ENCODE measurements around the gene DMRTB1. TPM values are rescaled to one million over a fixed set of nuclear protein-coding genes. Genes with fewer than 3 reads are reported as not detected.

Gene DMRTB1
- polyA plus RNA-seq, 1 donor from 2014 or later: not detected

DNA sequence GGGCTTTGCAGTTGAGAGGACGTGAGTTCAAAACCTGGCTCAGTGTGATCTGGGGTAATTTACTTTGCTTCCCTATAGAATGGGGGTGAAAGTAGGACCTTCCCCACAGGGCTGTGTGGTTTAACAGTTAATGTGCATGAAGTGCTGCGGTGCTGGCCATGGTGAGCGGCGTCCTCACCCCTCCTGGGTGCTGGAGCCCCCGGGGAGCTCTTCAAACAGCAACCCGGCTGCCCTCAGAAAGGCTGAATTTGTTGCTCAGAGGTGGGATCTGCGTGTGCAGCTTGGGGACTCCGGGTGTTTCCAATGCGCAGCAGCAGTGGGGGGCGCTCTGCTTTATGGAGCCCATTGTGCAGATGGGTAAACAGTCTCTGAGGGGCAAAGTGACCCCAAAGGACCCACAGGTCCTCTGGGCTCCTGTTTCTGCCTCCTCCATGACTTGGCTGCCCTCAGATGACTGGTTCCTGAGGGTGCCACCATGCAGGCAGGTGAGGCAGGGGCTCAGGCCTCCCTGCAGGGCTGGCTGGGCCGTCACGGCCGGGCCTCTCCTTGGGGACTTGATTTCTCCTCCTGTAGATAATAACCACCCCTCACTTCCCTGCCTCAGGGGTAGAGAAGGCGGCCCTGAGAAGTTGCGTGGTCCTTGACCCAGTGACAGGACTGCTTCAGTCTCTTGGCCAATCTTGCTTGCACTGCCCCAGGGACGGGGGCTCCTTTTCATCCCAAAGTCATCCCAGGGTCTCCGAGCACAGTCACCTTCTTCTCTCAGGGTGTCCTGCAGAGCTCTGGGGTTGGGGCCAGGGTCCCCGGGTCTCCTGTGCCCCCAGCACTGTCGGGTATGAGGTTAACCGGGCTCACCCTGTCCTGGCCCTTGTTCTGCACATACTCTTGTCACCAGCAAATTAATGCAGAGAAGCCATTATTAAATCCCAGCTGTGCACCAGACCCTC, 40.3 kb downstream of the DMRTB1 start:
- Histone ChIP-seq H3F3A (ENCODE audit: insufficient read depth, low read length, poor library complexity, severe bottlenecking) (no peaks in the 10 kb centered on the region), H3K4me2 (ENCODE audit: low read length) (no peak overlapping the region), H4K20me1 (ENCODE audit: insufficient read depth) (no peaks in the 10 kb centered on the region), H3K79me2 (replicated peaks; ENCODE audit: insufficient read depth, low read length) (no peaks in the 10 kb centered on the region), H3K36me3 (ENCODE audit: insufficient read depth, low read length) (no peaks in the 10 kb centered on the region), H3K9me2 (ENCODE audit: insufficient read depth, low read length) (no peaks in the 10 kb centered on the region), H3K9me3 (ENCODE audit: low read length) (no peaks in the 10 kb centered on the region), H3K27me3 (ENCODE audit: insufficient read depth, low read depth, low read length) (no peaks in the 10 kb centered on the region), H3K27ac (ENCODE audit: low read length) (no peak overlapping the region), H3K4me3 (ENCODE audit: low read length) (no peak overlapping the region), H3K9ac (ENCODE audit: low read length) (no peak overlapping the region), H2AFZ (ENCODE audit: low read depth, low read length) (no peak overlapping the region)
- TF ChIP-seq, protein P1, sequence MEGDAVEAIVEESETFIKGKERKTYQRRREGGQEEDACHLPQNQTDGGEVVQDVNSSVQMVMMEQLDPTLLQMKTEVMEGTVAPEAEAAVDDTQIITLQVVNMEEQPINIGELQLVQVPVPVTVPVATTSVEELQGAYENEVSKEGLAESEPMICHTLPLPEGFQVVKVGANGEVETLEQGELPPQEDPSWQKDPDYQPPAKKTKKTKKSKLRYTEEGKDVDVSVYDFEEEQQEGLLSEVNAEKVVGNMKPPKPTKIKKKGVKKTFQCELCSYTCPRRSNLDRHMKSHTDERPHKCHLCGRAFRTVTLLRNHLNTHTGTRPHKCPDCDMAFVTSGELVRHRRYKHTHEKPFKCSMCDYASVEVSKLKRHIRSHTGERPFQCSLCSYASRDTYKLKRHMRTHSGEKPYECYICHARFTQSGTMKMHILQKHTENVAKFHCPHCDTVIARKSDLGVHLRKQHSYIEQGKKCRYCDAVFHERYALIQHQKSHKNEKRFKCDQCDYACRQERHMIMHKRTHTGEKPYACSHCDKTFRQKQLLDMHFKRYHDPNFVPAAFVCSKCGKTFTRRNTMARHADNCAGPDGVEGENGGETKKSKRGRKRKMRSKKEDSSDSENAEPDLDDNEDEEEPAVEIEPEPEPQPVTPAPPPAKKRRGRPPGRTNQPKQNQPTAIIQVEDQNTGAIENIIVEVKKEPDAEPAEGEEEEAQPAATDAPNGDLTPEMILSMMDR (IDR thresholded peaks at IDR 0.05; ENCODE audit: poor library complexity, severe bottlenecking): no peak
- TF ChIP-seq EZH2 (IDR thresholded peaks at IDR 0.05; ENCODE audit: borderline replicate concordance, insufficient read depth, low read length, poor library complexity, severe bottlenecking): no peak
- TF ChIP-seq MXI1 (conservative IDR thresholded peaks at IDR 0.05; ENCODE audit: poor library complexity, severe bottlenecking): no peak
- TF ChIP-seq, protein P2, sequence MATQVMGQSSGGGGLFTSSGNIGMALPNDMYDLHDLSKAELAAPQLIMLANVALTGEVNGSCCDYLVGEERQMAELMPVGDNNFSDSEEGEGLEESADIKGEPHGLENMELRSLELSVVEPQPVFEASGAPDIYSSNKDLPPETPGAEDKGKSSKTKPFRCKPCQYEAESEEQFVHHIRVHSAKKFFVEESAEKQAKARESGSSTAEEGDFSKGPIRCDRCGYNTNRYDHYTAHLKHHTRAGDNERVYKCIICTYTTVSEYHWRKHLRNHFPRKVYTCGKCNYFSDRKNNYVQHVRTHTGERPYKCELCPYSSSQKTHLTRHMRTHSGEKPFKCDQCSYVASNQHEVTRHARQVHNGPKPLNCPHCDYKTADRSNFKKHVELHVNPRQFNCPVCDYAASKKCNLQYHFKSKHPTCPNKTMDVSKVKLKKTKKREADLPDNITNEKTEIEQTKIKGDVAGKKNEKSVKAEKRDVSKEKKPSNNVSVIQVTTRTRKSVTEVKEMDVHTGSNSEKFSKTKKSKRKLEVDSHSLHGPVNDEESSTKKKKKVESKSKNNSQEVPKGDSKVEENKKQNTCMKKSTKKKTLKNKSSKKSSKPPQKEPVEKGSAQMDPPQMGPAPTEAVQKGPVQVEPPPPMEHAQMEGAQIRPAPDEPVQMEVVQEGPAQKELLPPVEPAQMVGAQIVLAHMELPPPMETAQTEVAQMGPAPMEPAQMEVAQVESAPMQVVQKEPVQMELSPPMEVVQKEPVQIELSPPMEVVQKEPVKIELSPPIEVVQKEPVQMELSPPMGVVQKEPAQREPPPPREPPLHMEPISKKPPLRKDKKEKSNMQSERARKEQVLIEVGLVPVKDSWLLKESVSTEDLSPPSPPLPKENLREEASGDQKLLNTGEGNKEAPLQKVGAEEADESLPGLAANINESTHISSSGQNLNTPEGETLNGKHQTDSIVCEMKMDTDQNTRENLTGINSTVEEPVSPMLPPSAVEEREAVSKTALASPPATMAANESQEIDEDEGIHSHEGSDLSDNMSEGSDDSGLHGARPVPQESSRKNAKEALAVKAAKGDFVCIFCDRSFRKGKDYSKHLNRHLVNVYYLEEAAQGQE (IDR thresholded peaks at IDR 0.05; ENCODE audit: borderline replicate concordance): no peak
- TF ChIP-seq RAD21 (conservative IDR thresholded peaks at IDR 0.05): no peak
- TF ChIP-seq TAF1 (IDR thresholded peaks at IDR 0.05; ENCODE audit: low read depth): no peak
- no peak for TF ChIP-seq POLR2AphosphoS5 (IDR thresholded peaks at IDR 0.05)
- no peak for TF ChIP-seq SMC3 (conservative IDR thresholded peaks at IDR 0.05; ENCODE audit: poor library complexity)
- TF ChIP-seq EP300 (conservative IDR thresholded peaks at IDR 0.05; ENCODE audit: poor library complexity, severe bottlenecking): no peak

DNA sequence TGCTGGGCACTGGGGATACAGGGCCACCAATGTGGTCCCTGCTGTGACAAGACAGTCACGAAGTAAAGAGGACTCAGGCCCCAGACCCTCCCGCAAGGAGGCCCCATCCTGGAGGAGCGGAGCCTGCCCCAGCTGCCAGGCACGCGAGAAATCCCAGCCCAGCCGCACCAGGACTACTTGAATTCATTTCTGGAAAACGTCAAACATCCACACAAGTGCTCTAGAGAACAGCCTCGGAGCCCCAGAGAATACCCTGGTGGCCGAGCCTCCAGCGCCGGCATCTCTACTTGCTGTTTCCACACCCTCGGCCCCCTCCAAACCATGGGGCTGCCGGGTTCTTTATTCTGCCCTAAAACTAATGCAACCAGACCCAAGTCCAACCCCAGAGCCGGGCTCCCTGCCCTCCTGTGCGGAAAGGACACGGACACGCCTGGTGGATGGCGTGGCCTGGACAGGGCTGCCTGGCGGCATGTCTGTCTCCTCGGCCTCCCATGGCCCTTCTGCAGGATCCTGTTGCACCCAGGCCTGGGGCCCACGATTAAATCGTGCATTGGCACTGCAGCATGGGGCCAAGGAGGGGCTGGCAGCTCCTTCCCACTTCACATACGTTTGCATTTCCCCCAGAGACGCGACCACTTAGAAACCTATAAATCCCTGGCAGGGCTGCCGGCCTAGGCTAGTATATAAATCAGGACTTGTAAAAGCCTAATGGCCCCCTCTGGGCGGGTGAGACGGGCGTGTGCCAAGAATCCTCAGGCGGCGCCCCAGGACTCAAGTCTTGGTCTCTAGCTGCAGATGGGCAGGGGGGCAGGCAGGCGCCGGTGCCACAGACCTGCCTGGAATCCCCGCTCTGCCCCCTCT, 41.2 kb downstream of the DMRTB1 start:
- H3K9me3 ChIP-seq (ENCODE audit: low read length): no peaks in the 10 kb centered on the region
- no peaks in the 10 kb centered on the region for H3K9me2 ChIP-seq (ENCODE audit: insufficient read depth, low read length)
- no peaks in the 10 kb centered on the region for H4K20me1 ChIP-seq (ENCODE audit: insufficient read depth)
- H3K27me3 ChIP-seq (ENCODE audit: insufficient read depth, low read depth, low read length): no peaks in the 10 kb centered on the region
- H2AFZ ChIP-seq (ENCODE audit: low read depth, low read length): no peak overlapping the region
- H3K4me2 ChIP-seq (ENCODE audit: low read length): no peak overlapping the region
- no peaks in the 10 kb centered on the region for H3K36me3 ChIP-seq (ENCODE audit: insufficient read depth, low read length)
- no peaks in the 10 kb centered on the region for H3F3A ChIP-seq (ENCODE audit: insufficient read depth, low read length, poor library complexity, severe bottlenecking)
- H3K4me3 ChIP-seq (ENCODE audit: low read length): no peak overlapping the region
- H3K9ac ChIP-seq (ENCODE audit: low read length): no peak overlapping the region
- no peaks in the 10 kb centered on the region for H3K79me2 ChIP-seq (replicated peaks; ENCODE audit: insufficient read depth, low read length)
- H3K27ac ChIP-seq (ENCODE audit: low read length): no peak overlapping the region
- TF ChIP-seq, protein P1 (IDR thresholded peaks at IDR 0.05; ENCODE audit: poor library complexity, severe bottlenecking): no peak
- TF ChIP-seq POLR2AphosphoS5 (IDR thresholded peaks at IDR 0.05): no peak
